ENCODE results near the gene BRME1. TPM values are rescaled to one million over a fixed set of nuclear protein-coding genes. Genes with fewer than 3 reads are reported as not detected.
A peak's percentile ranks its signal among the peaks of the same experiment; 100 is the strongest.

BRME1 gene
- total RNA-seq, 2 donors from 2014 or later: 7.9 to 9.1 TPM

DNA sequence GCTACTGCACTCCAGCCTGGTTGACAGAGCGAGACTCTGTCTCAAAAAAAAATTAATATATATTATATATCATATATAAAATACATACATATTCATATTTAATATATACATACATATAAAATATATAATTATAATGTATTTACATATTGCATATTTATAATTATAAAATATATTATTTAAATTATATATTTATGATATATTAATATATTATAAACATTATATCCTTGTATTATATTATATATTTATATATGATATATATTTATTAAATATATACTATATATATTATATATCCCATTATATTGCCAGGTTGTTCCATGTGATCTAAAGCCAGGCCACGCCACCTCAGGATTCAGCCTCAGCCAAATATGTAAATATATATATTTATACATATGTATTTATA lies 9.7 kb downstream of the BRME1 start:
- DNase-seq (no peak), ATAC-seq (no peak)
- intact Hi-C loops (cut with DNase I, micrococcal nuclease): no loop called here

DNA sequence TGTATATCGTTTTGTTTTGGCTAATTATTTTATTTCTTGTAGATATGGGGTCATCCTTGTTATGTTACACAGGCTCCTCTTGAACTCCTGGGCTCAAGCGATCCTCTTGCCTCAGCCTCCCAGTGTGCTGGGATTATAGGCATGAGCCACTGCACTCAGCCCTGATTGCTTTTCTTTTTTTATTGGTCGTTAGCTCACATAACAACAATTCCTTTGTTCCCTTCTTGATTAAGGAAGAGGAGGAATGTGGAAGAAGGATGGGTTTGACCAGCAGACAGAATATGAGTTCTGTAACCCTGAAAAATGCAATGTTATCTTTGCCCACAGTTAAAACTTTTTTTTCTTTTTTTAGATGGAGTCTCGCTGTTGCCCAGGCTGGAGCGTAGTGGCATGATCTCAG lies 11.4 kb downstream of the BRME1 start:
- intact Hi-C loops (cut with DNase I, micrococcal nuclease): no loop called here
- DNase-seq (no peak), ATAC-seq (peak; percentile 68)

DNA sequence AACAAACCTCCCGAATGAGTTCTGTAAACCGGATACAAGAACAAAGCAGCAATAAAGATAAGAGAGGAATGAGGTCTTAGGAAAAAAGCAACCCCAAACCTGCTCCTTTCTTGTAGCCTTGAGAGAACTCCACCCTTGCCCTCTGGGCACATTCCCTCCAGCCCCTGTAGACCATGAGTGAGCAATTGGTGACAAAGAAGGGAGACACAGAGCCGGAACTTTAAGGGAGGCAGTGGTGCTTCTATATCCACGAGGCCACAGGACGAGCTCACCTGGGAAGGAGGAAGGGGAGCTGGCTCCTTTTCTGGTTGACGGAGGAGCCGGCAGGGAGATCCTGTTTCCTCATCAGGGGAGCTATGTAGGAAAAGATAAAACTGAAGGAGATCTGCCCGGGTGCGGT lies 13.0 kb downstream of the BRME1 start:
- peak; percentile 27 to 53 for DNase-seq
- ATAC-seq: peak; percentile 29
- intact Hi-C loops (cut with DNase I, micrococcal nuclease): no loop called here

DNA sequence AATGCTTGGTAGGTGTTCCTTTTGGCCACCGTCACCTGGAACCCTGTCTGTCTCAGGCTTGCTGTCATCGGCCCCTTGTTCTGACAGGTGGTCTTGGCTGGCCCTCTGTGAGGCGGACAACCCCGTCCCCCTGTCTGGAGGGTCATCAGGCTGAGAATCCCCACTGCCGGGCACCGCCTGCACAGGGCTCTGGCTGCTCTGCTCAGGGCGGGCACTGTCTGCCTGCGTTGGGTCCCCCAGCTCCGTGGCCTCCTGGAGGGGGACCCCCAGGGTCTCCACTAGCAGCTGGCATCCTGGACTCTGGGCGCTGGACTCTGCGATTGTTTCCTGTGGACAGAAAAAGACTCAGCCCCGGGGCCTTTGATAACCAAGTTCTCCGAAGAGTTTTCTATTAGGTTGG lies 15.8 kb downstream of the BRME1 start:
- intact Hi-C loops (cut with DNase I, micrococcal nuclease): no loop called here
- ATAC-seq (no peak), DNase-seq (no peak)

DNA sequence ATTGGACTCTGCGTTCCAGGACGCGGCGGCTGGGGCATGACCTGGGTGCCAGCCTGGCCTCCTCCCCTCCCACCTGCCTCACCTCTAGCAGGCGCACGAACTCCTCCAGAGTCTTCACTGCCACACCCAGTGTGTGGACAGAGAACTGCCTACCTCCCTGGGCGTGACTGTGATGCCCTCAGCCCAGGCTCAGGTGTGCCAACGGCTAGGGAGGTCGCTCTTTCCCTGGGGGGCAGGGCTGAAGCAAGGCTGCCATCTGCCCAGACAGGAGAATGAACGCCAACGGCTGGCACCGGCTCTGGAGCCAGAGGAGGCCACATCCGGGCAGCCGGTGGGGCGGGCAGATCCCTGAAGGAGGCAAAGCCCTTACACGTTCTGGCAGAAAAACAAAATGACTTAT lies 17.6 kb downstream of the BRME1 start:
- intact Hi-C loops (cut with DNase I, micrococcal nuclease): no loop called here
- DNase-seq (peak; percentile 79 to 90), ATAC-seq (peak; percentile 76)

DNA sequence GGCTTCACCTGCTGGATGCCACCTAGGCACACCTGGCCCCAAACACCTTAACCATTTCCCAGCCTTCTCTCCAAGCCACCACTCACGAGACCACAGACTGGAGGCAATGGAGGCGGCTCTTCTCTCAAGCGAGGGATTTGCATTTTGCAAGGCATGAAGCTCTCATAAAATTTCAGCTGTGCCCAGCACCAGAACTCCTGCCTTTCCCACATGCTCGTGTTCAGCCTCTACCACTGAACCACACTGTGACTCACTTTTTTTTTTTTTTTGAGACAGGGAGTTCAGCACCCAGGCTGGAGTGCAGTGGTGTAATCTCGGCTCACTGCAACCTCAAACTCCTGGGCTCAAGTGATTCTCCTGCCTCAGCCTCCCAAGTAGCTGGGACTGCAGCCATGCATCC lies 18.4 kb downstream of the BRME1 start:
- DNase-seq: no peak
- intact Hi-C loops (cut with DNase I, micrococcal nuclease): no loop called here
- ATAC-seq: peak; percentile 9

DNA sequence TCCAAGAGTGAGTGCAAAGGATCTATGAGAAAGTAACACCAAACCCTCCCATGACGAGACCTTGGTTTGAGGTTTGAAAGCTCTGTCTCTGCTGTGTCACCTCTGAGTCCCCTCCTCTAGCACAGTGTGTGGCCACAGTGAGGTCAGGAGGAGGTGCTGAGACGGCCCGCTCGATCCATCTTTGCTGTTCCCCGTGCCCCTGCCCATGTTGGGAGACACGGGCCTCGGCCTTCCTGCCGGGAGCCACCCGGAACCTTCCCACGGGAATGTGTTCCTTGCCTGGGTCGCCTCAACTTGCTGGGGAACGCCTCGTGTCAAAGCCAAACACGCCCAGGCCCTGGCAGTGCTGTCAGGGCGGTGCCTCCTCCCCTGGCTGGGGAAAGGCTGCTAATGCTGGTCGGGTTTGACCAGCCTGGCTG lies 18.9 kb downstream of the BRME1 start:
- intact Hi-C loops (cut with DNase I, micrococcal nuclease): no loop called here
- DNase-seq (peak; percentile 78 to 85), ATAC-seq (peak; percentile 61)

DNA sequence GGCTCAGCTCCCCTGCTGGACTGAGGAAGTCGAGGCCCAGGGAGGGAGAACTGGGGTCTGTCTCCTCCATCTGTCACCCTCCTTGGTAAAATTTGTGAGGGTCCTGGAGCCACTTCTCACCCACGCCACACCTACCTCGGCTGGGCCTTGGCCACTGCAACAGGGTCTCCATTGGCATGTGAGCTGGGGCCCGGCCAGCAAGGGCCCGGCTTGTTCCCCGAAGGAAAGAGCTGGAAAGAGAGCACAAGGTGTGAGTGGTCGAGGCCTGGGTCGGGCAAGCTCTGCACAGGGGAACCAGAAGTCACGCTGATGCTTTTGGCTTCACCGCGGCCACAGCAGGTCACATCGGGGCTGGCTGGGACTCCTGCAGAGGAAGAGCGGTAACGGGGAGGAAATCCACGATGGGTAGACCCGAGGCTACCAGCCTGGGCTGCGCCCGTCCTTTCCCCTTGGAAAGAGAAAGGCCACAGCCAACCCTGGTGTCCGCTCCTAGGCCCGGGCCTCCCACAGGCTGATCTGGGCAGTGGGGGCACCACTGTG lies 20.0 kb downstream of the BRME1 start:
- intact Hi-C loops (cut with DNase I, micrococcal nuclease): no loop called here
- DNase-seq (peak in 1 of 2 donors; percentile 16), ATAC-seq (no peak)

DNA sequence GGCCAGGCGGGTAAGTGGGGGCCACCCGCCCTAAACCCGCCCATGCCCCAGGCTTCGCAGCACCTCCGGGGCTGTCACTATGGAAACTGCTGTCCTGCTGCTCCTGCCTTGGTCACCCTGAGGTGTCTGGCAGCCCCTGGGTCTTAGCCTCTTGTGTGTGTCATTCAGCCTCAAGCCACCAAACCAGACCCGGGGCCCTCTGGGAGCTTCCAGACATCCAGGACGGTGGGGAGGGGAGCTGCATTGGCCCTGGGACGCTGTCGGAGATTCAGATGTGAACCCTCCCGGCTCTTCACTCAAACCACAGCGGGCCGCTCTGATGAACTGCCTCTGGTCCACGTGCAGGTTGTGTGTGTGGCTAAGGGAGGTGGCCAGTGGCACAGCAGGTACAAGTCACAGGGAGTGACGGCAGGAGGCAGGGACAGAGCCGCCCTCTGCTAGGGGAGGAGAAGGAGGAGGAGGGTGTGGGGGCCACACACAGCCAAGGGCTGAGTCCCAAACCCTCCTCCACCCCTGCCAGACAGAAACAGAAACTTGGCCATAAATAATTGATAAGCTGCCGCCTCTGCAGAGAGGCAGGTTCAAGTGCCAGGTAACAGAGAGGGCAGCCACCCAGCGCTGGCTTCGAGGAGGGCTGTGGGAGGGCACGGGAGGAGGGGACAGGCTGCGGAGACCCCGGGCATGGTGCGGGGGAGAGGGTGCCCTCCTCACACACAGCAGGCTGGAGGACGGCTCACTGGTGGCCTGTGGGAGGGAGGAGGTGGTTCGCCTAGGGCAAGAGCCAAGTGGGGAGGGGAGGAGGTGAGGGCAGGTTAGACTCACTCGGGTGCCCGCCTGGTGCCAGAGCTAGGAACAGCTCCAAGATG lies 21.0 kb downstream of the BRME1 start:
- DNase-seq (peak; percentile 69 to 89), ATAC-seq (peak; percentile 61)
- intact Hi-C loops (cut with DNase I, micrococcal nuclease): no loop called here

DNA sequence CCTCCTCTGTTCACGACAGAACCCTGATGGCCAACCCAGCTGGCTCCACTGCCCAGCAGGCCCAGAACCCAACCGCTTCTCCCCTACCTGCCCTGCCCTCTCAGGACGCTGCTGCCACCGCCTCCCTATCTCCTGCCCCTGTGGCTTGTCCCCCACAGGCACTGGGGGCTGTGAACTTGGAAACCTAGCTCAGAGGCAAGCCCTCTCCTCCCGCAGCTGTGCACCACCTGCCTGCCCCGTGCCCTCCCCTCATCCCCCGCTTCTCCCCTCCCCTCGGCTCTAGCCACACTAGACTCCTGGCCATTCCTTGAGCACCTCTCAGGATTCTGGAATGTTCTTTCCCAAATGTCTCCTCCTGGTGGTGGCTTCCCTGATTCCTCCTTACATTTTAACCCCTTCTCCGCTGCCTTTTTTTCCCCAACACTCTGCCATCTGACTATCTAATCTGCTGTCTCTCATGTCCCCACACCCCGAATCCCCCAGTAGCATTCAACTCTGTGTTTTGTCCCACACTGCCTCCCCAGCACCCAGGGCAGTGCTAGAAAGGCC lies 22.3 kb downstream of the BRME1 start:
- ATAC-seq (no peak), DNase-seq (no peak)
- intact Hi-C loops (cut with DNase I, micrococcal nuclease): no loop called here

DNA sequence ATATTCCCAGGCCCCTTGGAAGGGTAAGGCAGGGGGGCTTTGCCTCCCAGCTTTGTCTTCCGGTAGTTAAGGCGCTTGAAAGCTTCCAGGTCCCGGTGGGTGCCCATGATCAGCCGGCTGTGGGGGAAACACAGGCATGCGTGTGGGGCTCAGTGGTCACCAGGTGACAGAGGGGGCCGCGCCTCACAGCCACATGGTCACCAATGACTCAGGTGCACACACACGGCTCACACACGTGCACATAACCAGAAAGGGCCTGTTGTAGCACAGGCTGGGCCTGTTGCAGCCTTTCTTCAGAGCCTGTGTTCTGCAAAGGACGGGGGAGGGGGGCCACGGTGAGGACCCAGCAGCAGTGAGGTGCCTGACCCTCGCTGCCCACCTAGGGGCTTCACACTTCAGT lies 23.1 kb downstream of the BRME1 start:
- no peak for ATAC-seq
- no peak for DNase-seq
- intact Hi-C loops (cut with DNase I, micrococcal nuclease): no loop called here

DNA sequence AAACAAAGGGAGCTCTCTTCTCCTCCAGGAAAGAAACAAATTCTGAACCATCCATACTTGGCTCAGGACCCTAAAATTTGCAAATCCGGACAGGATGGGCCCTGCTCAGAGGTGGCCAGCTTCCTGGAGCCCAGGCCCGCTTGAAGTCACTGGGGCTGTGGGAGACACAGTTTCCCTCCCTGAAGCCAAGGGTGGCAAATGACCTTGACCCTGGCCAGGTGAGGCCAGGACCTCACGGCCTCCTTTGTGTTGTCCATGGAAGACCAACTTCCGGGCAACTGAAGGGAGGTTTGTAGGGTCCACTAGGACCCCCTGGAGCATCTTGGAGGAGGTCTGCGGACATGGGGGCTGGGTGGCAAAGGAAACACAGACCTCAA lies 23.5 kb downstream of the BRME1 start:
- DNase-seq (no peak), ATAC-seq (no peak)
- intact Hi-C loops (cut with DNase I, micrococcal nuclease): no loop called here

DNA sequence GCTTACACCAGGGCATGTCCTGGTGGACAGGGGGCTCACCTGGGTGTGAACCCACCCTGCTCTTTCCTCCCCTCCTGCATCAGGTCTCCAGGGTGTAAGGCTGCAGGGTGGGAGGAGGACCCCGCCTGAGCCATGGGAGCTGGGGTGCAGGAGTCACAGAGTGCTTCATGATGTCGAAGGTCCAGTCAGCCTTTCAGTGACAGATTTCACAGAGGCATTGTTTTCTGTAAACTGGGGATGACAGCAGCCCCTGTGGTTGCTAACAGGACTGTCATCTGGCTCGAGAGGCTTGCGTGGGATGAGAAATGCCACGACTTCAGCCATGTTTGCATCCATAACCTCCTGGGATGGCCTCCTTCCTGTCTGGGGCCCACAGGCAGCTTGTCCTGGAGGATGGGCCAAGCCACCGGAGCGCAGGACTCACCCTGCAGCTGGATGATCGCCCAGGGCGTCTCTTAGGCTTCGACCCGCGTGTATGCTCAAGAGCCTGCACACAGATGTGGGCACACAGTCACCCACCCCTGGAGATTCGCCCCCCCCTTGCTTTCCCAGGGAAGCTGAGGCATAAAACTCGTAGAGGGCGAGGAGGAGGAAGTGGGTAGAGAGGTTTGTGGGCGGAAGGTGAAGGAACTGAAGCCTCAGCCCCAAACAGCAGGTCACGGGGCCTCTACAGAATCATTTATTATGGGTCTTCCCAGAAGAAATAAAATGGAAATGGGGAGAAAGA lies 24.1 kb downstream of the BRME1 start:
- ATAC-seq: peak; percentile 13
- peak in 1 of 2 donors; percentile 67 for DNase-seq
- intact Hi-C loops (cut with DNase I, micrococcal nuclease): loop anchor here in 1 of 2 donors (2.0 kb wide), 1 partner anchor 193 kb away; no protein-coding TSS in a partner anchor

DNA sequence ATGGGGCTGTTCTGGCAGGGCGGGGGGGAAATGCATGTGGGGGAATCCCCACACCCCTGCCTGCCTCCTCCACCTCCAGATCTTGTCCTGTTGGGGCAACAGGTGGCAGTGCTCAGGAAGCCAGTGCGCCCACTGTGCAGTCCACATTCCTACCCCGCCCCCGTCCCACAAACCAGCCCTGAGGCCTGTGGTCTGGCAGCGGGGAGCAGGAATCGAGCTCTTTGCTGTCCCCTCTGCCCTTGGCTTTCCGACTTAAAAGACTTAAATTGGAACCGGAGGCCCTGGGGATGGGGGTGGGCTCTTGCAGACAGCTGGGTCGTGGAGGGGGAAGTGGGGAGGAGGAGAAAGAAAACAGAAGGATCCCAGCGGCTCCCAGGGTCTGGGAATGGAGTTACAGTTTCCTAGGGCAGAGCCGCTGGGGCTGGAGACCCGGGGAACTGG lies 24.6 kb downstream of the BRME1 start:
- ATAC-seq (no peak), DNase-seq (peak in 1 of 2 donors; percentile 24)
- intact Hi-C loops (cut with DNase I, micrococcal nuclease): loop anchor here in 1 of 2 donors (2.0 kb wide), 1 partner anchor 194 kb away; no protein-coding TSS in a partner anchor

DNA sequence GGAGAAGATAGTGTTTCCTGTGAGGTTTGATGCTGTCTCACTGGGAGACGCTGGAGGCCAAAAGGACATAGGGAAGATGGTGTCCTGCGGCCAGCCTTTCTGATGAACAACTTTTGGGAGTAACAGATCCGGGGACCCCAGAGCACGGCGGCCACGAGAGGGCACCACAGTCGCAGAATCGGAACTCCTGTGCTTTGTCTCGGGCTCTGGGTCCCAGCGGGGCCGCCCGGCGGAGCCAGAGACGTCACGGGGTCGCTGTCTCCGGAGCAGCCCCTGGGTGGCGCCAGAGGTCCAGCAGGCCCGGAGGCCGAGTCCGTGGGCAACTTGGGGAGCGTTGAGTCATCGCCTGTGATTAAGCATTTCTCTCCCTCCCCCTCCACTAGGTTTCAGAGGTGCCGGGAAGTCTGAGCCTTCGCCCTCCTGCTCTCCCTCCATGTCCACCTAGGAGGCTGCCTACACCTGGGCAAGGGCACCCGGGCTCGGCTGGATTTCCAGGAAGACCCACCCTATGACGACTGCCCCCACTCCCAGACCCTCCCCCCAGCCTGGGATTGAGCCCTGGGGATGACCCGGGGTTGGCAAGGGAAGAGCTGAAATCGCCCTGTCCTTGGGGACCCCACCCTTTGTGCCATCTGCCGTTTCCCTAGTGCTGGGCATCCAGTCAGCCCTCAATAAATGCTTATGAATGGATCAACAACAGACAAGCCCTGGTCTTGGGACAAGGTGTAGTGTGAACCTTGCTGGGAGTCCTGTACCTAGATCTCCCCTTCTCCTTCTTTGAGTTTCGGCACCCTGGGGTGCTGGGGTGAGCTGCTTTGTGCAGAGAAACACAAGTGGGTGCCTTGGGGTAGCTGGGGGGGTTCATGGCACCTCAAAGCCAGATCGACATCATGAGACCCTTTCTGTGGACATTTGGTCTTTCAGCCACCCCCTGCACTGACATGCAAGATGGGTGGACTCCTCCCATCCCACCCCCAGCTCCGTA lies 25.6 kb downstream of the BRME1 start:
- intact Hi-C loops (cut with DNase I, micrococcal nuclease): loop anchor here in 1 of 2 donors (2.0 kb wide), 1 partner anchor 194 kb away; no protein-coding TSS in a partner anchor
- DNase-seq (peak; percentile 95 to 99), ATAC-seq (peak; percentile 80)

DNA sequence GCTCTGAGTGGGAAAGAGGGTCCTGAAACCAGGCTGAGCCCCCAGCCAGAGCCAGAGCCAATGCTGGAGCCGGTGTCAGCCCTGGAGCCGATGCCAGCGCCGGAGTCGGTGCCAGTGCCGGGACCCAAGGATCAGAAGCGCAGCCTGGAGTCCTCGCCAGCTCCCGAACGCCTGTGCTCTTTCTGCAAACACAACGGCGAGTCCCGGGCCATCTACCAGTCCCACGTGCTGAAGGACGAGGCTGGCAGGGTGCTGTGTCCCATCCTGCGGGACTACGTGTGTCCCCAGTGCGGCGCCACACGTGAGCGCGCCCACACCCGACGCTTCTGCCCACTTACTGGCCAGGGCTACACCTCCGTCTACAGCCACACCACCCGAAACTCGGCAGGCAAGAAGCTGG lies 28.6 kb downstream of the BRME1 start:
- no peak for ATAC-seq
- intact Hi-C loops (cut with DNase I, micrococcal nuclease): loop anchor here (5.0 to 10.0 kb wide), 3 partner anchors 180 to 283 kb away; partner anchors contain the start of gene MISP3 (in 1 of the 2)
- DNase-seq: no peak

DNA sequence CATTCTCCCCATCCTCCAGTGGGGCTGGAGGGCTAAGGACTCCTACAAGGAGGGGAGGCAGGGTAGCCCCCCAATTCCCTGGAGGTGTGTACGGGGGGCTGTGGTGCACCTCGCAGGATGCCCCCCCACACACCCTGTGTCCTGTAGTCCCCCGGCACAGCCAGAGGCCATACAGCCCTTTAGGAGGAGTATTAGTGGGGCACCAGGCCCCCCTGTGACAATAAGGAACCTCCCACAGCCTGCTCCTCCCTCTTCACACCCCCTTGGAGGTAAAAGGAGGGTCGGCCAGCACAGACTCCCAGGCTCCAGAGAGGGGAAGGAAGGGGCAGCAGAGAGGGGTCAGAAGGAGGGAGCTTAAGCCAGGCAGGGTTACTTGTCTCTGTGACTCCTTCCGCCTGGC lies 29.1 kb downstream of the BRME1 start, which contains the start of gene NANOS3:
TSS of gene NANOS3 (plus strand) at position 301 of the 400 bp plus-strand sequence. CDS start 115 bp downstream, outside the sequence.
- DNase-seq (no peak), ATAC-seq (no peak)
- intact Hi-C loops (cut with DNase I, micrococcal nuclease): loop anchor here (5.0 to 10.0 kb wide), 3 partner anchors 180 to 282 kb away; partner anchors contain the start of gene MISP3 (in 1 of the 2)

DNA sequence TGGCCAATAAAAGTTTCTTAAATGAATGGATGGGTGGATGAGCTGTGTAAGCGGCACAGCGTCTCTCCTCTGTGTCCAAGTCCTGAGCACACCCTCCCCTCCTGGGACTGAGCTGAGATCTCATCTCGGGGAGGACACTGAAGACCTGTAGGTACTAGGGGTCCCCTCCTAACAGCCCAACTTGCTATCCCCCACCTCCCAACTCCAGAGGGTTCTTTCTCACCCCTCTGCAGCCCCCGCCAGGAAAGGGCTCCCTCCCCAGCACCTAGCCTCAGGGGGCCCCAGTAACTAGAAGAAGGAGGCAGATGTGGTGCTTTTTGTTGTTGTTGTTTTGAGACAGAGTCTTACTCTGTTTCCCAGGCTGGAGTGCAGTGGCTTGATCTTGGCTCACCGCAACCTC lies 30.1 kb downstream of the BRME1 start:
- ATAC-seq (no peak), DNase-seq (no peak)
- intact Hi-C loops (cut with DNase I, micrococcal nuclease): loop anchor here (5.0 to 10.0 kb wide), 3 partner anchors 181 to 281 kb away; partner anchors contain the start of gene MISP3 (in 1 of the 2)
